ENCODE data around the gene TSG101. TPM values are rescaled to one million over a fixed set of nuclear protein-coding genes. Genes with fewer than 3 reads are reported as not detected.
A peak's percentile ranks its signal among the peaks of the same experiment; 100 is the strongest.

The TSG101 gene
- total RNA-seq, 3 donors from 2014 or later (not counting 1 experiment from before 2014, with no cell fraction given), result 22.7 to 35.2 (median 23.0) TPM

DNA sequence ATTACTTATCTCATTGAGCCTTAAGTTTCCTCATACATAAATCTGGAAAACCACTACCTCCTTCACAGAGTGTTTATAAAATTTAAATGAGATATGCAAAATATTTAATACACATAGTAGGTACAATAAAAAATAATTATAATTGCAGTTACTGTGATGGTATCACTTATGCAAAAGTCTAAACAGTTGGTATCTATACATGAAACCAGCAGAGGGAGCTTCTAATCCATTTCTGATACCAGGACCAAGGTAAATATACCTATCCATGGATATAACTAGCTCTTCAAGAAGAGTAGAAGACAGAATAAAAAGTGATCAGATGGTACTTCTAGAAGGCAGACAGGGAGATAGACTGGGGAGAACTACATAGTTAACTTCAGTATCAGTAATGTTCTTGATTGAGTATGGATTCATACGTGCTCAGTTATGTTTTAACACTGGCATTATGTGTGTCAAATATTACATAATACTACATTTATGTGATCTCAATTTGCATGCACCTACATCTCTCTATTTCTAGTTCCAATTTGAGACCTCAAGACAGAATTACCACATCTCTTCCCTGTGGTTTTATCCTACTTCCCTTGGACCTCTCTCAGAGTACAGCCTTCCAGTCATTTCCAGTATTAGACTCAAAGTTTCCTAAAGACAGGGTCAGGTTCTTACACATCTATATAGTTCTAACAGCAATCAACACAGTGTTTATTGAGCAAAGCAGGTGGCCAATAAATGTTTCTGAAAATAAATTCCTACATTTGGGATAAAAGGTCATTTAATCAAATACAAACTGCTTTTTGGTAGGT, 13.7 kb upstream of the TSG101 start:
- WGBS (ENCODE audit: insufficient coverage), result 100% methylated on average over 1 of the region's 1 CpG
- Mint-ChIP-seq H3K4me1 (no peaks in the 10 kb centered on the region), H3K27ac (peak overlapping the region; percentile 11 to 65), H3K36me3 (peaks cover 7% of the 10 kb centered on the region), H3K4me3 (no peak overlapping the region), H3K27me3 (ENCODE audit: low read depth in 2 of 2) (no peaks in the 10 kb centered on the region), H3K9me3 (no peaks in the 10 kb centered on the region)
- TF ChIP-seq, protein P1, sequence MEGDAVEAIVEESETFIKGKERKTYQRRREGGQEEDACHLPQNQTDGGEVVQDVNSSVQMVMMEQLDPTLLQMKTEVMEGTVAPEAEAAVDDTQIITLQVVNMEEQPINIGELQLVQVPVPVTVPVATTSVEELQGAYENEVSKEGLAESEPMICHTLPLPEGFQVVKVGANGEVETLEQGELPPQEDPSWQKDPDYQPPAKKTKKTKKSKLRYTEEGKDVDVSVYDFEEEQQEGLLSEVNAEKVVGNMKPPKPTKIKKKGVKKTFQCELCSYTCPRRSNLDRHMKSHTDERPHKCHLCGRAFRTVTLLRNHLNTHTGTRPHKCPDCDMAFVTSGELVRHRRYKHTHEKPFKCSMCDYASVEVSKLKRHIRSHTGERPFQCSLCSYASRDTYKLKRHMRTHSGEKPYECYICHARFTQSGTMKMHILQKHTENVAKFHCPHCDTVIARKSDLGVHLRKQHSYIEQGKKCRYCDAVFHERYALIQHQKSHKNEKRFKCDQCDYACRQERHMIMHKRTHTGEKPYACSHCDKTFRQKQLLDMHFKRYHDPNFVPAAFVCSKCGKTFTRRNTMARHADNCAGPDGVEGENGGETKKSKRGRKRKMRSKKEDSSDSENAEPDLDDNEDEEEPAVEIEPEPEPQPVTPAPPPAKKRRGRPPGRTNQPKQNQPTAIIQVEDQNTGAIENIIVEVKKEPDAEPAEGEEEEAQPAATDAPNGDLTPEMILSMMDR (IDR thresholded peaks at IDR 0.05), result peak; percentile 58
- H3K36me3 ChIP-seq (ENCODE audit: control insufficient read depth, insufficient read depth, low read length), result peaks cover 22% of the 10 kb centered on the region
- H3K4me3 ChIP-seq (ENCODE audit: low read length), result no peak overlapping the region
- DNase-seq (peak in 1 of 2 donors; percentile 70), ATAC-seq (peak in 2 of 3 donors; percentile 55 to 57)
- H3K27ac ChIP-seq (ENCODE audit: low read length), result no peak overlapping the region
- no peaks in the 10 kb centered on the region for H3K9me3 ChIP-seq (ENCODE audit: control insufficient read depth, insufficient read depth, low read length)
- no peaks in the 10 kb centered on the region for H3K27me3 ChIP-seq (ENCODE audit: control insufficient read depth, insufficient read depth, low read length)
- intact Hi-C loops (cut with micrococcal nuclease), result loop anchor here (2.0 to 10.0 kb wide), 2 partner anchors 192 to 224 kb away; no protein-coding TSS in a partner anchor
- no peaks in the 10 kb centered on the region for H3K4me1 ChIP-seq (ENCODE audit: control insufficient read depth, insufficient read depth, low read length)

DNA sequence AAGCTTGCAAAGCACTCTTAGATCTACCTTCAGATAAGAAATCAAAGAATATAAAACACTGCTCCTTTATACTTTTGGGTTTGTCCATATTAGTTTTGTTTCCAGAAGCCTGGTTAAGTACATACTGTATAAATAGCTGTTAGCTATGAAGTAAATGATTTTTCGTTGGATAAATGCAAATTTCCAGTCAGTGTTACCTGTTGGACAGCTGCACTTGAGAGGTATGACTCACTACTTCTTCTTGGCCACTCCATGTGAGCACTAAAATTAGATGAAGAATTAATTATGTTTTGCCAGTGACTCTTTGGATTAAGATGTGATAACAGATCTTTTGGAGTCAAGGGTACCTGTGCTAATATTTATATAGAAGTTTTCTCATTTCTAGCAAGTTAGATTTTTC, 9.5 kb upstream of the TSG101 start:
- H3K36me3 ChIP-seq (ENCODE audit: control insufficient read depth, insufficient read depth, low read length), result peaks cover 19% of the 10 kb centered on the region
- H3K9me3 ChIP-seq (ENCODE audit: control insufficient read depth, insufficient read depth, low read length), result no peaks in the 10 kb centered on the region
- ATAC-seq (no peak), DNase-seq (no peak)
- TF ChIP-seq, protein P1 (IDR thresholded peaks at IDR 0.05), result no peak
- no peaks in the 10 kb centered on the region for H3K27me3 ChIP-seq (ENCODE audit: control insufficient read depth, insufficient read depth, low read length)
- no peaks in the 10 kb centered on the region for H3K9me3 Mint-ChIP-seq
- no peak overlapping the region for H3K27ac ChIP-seq (ENCODE audit: low read length)
- WGBS (ENCODE audit: insufficient coverage), result 82% methylated on average over 1 of the region's 1 CpG
- no peak overlapping the region for H3K27ac Mint-ChIP-seq
- H3K4me1 ChIP-seq (ENCODE audit: control insufficient read depth, insufficient read depth, low read length), result no peaks in the 10 kb centered on the region
- H3K4me3 Mint-ChIP-seq, result no peak overlapping the region
- intact Hi-C loops (cut with micrococcal nuclease), result no loop called here
- no peaks in the 10 kb centered on the region for H3K4me1 Mint-ChIP-seq
- H3K4me3 ChIP-seq (ENCODE audit: low read length), result no peak overlapping the region
- H3K27me3 Mint-ChIP-seq (ENCODE audit: low read depth in 2 of 2), result no peaks in the 10 kb centered on the region
- H3K36me3 Mint-ChIP-seq, result peaks cover 2% of the 10 kb centered on the region

DNA sequence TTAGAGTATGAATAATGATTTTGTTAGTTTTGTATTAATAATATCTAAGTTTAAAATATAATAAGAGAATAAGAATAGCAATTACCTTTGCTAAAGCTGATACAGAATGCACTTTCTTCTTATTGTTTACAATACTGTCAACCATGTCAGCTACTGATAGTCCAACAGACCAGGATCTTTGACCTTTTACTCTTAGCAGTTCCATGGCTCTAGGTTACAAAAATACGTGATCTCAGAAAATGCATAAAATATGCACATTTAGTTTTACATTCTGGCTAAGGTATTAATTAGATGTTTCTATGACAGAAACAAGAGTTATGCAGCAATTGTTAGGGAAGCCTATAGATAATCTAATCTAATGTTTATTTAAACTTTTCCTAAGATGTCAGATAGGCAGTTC, 7.5 kb upstream of the TSG101 start:
- Mint-ChIP-seq H3K9me3 (no peaks in the 10 kb centered on the region), H3K4me1 (no peaks in the 10 kb centered on the region), H3K27ac (no peak overlapping the region), H3K4me3 (no peak overlapping the region), H3K36me3 (no peaks in the 10 kb centered on the region), H3K27me3 (ENCODE audit: low read depth in 2 of 2) (no peaks in the 10 kb centered on the region)
- Histone ChIP-seq H3K27me3 (ENCODE audit: control insufficient read depth, insufficient read depth, low read length) (no peaks in the 10 kb centered on the region), H3K4me3 (ENCODE audit: low read length) (no peak overlapping the region), H3K4me1 (ENCODE audit: control insufficient read depth, insufficient read depth, low read length) (no peaks in the 10 kb centered on the region), H3K9me3 (ENCODE audit: control insufficient read depth, insufficient read depth, low read length) (no peaks in the 10 kb centered on the region), H3K27ac (ENCODE audit: low read length) (no peak overlapping the region), H3K36me3 (ENCODE audit: control insufficient read depth, insufficient read depth, low read length) (peaks cover 16% of the 10 kb centered on the region)
- DNase-seq, result no peak
- 100% methylated on average over 1 of the region's 1 CpG for WGBS (ENCODE audit: insufficient coverage)
- no peak for ATAC-seq
- TF ChIP-seq, protein P1 (IDR thresholded peaks at IDR 0.05), result no peak
- intact Hi-C loops (cut with micrococcal nuclease), result no loop called here

Data from natural killer cell (primary cell).